Measurements from ENCODE around the gene ST6GALNAC5.

The ST6GALNAC5 gene

GRCh38 chr1:77064246-77064645 is 197.0 kb downstream of the ST6GALNAC5 start:
- H3K27me3 ChIP-seq (ENCODE audit: insufficient read depth, low read length): peaks cover 8% of the 10 kb centered on the region; the same call in 1 of the 2 replicates
- H3K4me1 ChIP-seq (ENCODE audit: control insufficient read depth, insufficient read depth, low read length, unreplicated experiment): no peaks in the 10 kb centered on the region
- H2AFZ ChIP-seq (ENCODE audit: low read length, unreplicated experiment): no peak overlapping the region
- H3K27ac ChIP-seq (ENCODE audit: low read depth, low read length): no peak overlapping the region
- no peak overlapping the region for H3K4me3 ChIP-seq (ENCODE audit: low read depth, low read length)
- H3K79me2 ChIP-seq (ENCODE audit: control insufficient read depth, insufficient read depth, low read length, unreplicated experiment): no peaks in the 10 kb centered on the region
- H3K36me3 ChIP-seq (ENCODE audit: insufficient read depth, low read length): no peaks in the 10 kb centered on the region

- Histone ChIP-seq H2AFZ (ENCODE audit: low read length, unreplicated experiment) (no peak overlapping the region), H3K4me1 (ENCODE audit: control insufficient read depth, insufficient read depth, low read length, unreplicated experiment) (no peaks in the 10 kb centered on the region), H3K27ac (ENCODE audit: low read depth, low read length) (no peak overlapping the region), H3K27me3 (ENCODE audit: insufficient read depth, low read length) (peaks cover 4% of the 10 kb centered on the region; the same call in 1 of the 2 replicates), H3K79me2 (ENCODE audit: control insufficient read depth, insufficient read depth, low read length, unreplicated experiment) (no peaks in the 10 kb centered on the region), H3K36me3 (ENCODE audit: insufficient read depth, low read length) (no peaks in the 10 kb centered on the region), H3K4me3 (ENCODE audit: low read depth, low read length) (no peak overlapping the region)
Measured at GRCh38 chr1:77065693-77066342, 198.5 kb downstream of the ST6GALNAC5 start.

GRCh38 chr1:77068013-77068412 is 200.7 kb downstream of the ST6GALNAC5 start:
- Histone ChIP-seq H3K27ac (ENCODE audit: low read depth, low read length) (no peak overlapping the region), H3K79me2 (ENCODE audit: control insufficient read depth, insufficient read depth, low read length, unreplicated experiment) (no peaks in the 10 kb centered on the region), H3K4me3 (ENCODE audit: low read depth, low read length) (no peak overlapping the region), H3K27me3 (ENCODE audit: insufficient read depth, low read length) (peaks cover 4% of the 10 kb centered on the region; the same call in 1 of the 2 replicates), H3K36me3 (ENCODE audit: insufficient read depth, low read length) (no peaks in the 10 kb centered on the region), H3K4me1 (ENCODE audit: control insufficient read depth, insufficient read depth, low read length, unreplicated experiment) (no peaks in the 10 kb centered on the region), H2AFZ (ENCODE audit: low read length, unreplicated experiment) (no peak overlapping the region)

DNA sequence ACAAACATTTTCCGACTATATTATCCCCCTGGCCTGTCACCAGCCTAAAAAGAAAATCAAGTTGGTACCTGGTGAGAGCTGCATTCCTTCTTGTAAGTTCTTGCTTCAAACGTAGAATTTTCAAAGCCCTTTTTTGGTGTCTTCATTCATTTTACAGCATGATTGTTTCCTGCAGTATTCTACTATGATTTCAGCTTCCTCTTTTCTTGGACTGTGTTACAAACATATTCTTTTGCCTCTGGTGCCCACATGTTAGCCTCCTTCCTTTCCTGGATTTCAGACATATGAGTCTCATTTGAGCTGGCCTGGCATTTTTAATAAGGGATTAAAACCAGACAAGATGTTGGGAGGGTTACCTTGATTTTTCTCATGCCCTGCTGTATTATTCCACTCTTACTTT is 209.5 kb downstream of the ST6GALNAC5 start:
- H3K4me3 ChIP-seq (ENCODE audit: low read depth, low read length): no peak overlapping the region
- no peaks in the 10 kb centered on the region for H3K79me2 ChIP-seq (ENCODE audit: control insufficient read depth, insufficient read depth, low read length, unreplicated experiment)
- no peak overlapping the region for H2AFZ ChIP-seq (ENCODE audit: low read length, unreplicated experiment)
- no peaks in the 10 kb centered on the region for H3K4me1 ChIP-seq (ENCODE audit: control insufficient read depth, insufficient read depth, low read length, unreplicated experiment)
- no peaks in the 10 kb centered on the region for H3K36me3 ChIP-seq (ENCODE audit: insufficient read depth, low read length)
- H3K27ac ChIP-seq (ENCODE audit: low read depth, low read length): no peak overlapping the region
- no peaks in the 10 kb centered on the region for H3K27me3 ChIP-seq (ENCODE audit: insufficient read depth, low read length)

DNA sequence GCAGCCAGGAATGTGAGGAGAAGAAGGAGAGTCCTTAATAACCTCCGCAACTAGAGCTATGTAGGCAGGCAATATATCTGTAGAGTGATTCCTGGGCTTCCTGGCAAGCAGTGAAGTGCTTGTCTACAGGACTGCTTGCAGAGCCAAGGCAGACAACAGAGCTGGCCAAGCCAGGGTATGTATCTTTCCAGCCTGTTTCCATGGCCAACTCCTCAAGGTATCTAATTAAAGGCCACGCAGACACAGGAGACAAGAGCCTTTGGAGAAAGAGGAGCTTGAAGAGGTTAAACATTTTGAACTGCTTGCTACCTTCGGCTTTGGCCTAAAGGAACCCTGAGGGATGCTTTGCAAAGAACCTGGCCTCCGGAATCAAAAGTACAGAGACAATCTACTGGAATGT is 214.6 kb downstream of the ST6GALNAC5 start:
- Histone ChIP-seq H3K36me3 (ENCODE audit: insufficient read depth, low read length) (no peaks in the 10 kb centered on the region), H2AFZ (ENCODE audit: low read length, unreplicated experiment) (no peak overlapping the region), H3K79me2 (ENCODE audit: control insufficient read depth, insufficient read depth, low read length, unreplicated experiment) (no peaks in the 10 kb centered on the region), H3K4me3 (ENCODE audit: low read depth, low read length) (no peak overlapping the region), H3K27me3 (ENCODE audit: insufficient read depth, low read length) (no peaks in the 10 kb centered on the region), H3K4me1 (ENCODE audit: control insufficient read depth, insufficient read depth, low read length, unreplicated experiment) (no peaks in the 10 kb centered on the region), H3K27ac (ENCODE audit: low read depth, low read length) (no peak overlapping the region)

GRCh38 chr1:77084457-77084856 is 217.2 kb downstream of the ST6GALNAC5 start:
- H3K4me1 ChIP-seq (ENCODE audit: control insufficient read depth, insufficient read depth, low read length, unreplicated experiment): no peaks in the 10 kb centered on the region
- H3K36me3 ChIP-seq (ENCODE audit: insufficient read depth, low read length): no peaks in the 10 kb centered on the region
- no peaks in the 10 kb centered on the region for H3K79me2 ChIP-seq (ENCODE audit: control insufficient read depth, insufficient read depth, low read length, unreplicated experiment)
- H3K27me3 ChIP-seq (ENCODE audit: insufficient read depth, low read length): no peaks in the 10 kb centered on the region
- no peak overlapping the region for H3K27ac ChIP-seq (ENCODE audit: low read depth, low read length)
- no peak overlapping the region for H3K4me3 ChIP-seq (ENCODE audit: low read depth, low read length)
- H2AFZ ChIP-seq (ENCODE audit: low read length, unreplicated experiment): no peak overlapping the region

DNA sequence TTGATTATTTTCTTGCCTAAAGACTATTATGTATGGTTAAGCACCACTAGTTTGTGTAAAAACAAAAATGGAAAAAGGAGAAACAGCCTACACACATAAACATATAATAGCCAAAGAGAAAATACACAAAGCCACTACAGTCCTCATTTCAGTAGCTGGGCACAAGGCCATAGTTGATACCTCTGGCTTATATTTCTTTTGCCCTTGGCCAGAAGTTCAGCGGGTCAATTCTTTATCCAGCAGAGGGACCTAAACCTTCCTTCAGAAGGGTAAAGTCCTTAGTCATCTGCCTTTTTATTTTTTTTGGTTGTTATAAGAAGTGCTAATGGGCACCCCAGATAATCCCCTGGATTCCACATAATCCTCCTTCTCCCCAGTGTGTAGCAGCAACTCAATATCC is 217.8 kb downstream of the ST6GALNAC5 start:
- H3K27me3 ChIP-seq (ENCODE audit: insufficient read depth, low read length): no peaks in the 10 kb centered on the region
- no peak overlapping the region for H3K4me3 ChIP-seq (ENCODE audit: low read depth, low read length)
- H2AFZ ChIP-seq (ENCODE audit: low read length, unreplicated experiment): no peak overlapping the region
- H3K27ac ChIP-seq (ENCODE audit: low read depth, low read length): no peak overlapping the region
- no peaks in the 10 kb centered on the region for H3K79me2 ChIP-seq (ENCODE audit: control insufficient read depth, insufficient read depth, low read length, unreplicated experiment)
- no peaks in the 10 kb centered on the region for H3K36me3 ChIP-seq (ENCODE audit: insufficient read depth, low read length)
- no peaks in the 10 kb centered on the region for H3K4me1 ChIP-seq (ENCODE audit: control insufficient read depth, insufficient read depth, low read length, unreplicated experiment)

DNA sequence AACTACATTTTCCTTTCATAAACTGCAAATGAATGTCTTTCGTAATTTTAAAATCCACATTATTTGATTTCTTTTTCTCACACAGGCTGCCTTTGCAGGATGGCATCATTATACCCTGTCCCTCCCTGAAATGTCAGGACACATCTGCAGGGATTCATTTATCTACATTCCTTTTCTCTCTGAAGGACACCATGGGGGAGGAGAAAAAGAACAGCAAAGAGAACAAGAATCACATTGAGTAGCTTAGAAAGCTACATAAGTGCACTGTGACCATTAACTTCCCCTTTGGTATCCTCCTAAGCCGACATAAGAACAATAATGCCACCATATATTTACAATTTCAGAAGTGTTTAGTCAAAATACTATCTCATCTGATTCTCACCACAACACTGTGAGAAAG is 222.5 kb downstream of the ST6GALNAC5 start:
- H2AFZ ChIP-seq (ENCODE audit: low read length, unreplicated experiment): no peak overlapping the region
- H3K4me3 ChIP-seq (ENCODE audit: low read depth, low read length): no peak overlapping the region
- no peaks in the 10 kb centered on the region for H3K79me2 ChIP-seq (ENCODE audit: control insufficient read depth, insufficient read depth, low read length, unreplicated experiment)
- no peaks in the 10 kb centered on the region for H3K27me3 ChIP-seq (ENCODE audit: insufficient read depth, low read length)
- no peaks in the 10 kb centered on the region for H3K36me3 ChIP-seq (ENCODE audit: insufficient read depth, low read length)
- no peak overlapping the region for H3K27ac ChIP-seq (ENCODE audit: low read depth, low read length)
- no peaks in the 10 kb centered on the region for H3K4me1 ChIP-seq (ENCODE audit: control insufficient read depth, insufficient read depth, low read length, unreplicated experiment)

DNA sequence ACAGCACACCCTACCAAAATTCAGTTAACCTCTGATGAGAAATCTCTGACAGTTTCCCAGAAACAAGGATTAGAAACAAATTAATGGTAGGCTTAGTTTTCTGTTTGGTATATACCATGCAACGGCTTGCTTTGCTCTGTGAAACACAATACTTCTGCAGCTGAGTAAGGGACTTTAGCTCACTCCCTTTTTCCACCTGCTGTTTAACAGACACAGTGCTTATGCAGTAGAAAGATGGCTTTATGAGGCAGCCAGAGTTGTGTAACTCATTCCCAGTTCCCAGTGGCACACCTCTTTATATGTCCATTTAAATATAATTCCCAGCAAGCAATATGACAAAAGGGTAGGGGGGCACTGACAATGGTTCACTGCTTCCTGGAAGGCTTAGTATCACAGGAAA is 228.0 kb downstream of the ST6GALNAC5 start:
- no peak overlapping the region for H2AFZ ChIP-seq (ENCODE audit: low read length, unreplicated experiment)

DNA sequence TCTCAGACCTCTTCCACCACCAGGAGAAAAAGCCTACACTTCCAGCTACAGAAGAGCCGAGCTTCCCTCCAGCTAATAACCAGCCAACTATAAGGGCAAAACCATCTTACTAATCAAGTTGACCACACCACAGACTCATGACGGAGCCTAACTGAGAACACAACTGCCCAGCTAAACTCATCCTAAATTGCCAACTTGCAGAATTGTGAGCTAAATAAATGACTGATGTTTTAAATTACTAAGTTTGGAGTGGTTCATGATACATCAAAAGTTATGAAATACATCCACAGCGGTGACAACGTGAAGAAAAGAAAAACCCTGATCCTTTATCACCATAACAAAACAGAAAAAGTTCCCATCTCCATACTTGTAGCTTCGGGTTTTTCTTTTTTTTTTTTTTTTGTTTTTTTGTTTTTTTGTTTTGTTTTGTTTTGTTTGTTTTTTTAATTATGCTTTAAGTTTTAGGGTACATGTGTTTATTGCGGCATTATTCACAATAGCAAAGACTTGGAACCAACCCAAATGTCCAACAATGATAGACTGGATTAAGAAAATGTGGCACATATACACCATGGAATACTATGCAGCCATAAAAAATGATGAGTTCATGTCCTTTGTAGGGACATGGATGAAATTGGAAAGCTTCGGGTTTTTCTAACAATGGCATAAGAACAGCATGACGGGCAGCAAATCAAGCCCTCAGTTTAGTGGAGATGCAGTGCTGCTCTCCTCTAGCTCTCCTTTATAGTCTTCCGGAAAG is 229.4 kb downstream of the ST6GALNAC5 start:
- no peak overlapping the region for H3K27ac ChIP-seq (ENCODE audit: low read depth, low read length)
- no peak overlapping the region for H3K4me3 ChIP-seq (ENCODE audit: low read depth, low read length)

More for the DNA sequence above, 228.0 kb downstream of the ST6GALNAC5 start:
- no peak overlapping the region for H3K27ac ChIP-seq (ENCODE audit: low read depth, low read length)
- H3K79me2 ChIP-seq (ENCODE audit: control insufficient read depth, insufficient read depth, low read length, unreplicated experiment): no peaks in the 10 kb centered on the region
- H3K36me3 ChIP-seq (ENCODE audit: insufficient read depth, low read length): no peaks in the 10 kb centered on the region
- H3K4me3 ChIP-seq (ENCODE audit: low read depth, low read length): no peak overlapping the region
- no peaks in the 10 kb centered on the region for H3K27me3 ChIP-seq (ENCODE audit: insufficient read depth, low read length)
- H3K4me1 ChIP-seq (ENCODE audit: control insufficient read depth, insufficient read depth, low read length, unreplicated experiment): no peaks in the 10 kb centered on the region

DNA sequence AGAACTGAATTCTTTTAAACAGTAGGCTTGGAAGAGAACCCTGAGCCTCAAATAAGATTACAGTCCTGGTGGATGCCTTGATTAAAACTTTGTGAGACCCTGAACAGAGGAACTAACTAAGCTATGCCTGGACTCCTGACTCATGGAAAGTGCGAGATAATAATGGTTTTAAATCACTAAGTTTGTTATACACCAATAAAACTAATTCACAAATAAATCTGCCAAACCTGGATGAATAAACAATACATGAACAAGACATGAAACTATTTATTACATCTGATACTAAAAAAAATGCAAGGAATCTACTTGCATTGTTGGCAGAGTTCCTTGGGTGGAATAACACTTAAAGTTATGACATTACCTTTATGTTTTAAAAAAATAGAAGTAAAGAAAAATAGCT is 233.6 kb downstream of the ST6GALNAC5 start:
- Histone ChIP-seq H3K27me3 (ENCODE audit: insufficient read depth, low read length) (no peaks in the 10 kb centered on the region), H2AFZ (ENCODE audit: low read length, unreplicated experiment) (no peak overlapping the region), H3K4me1 (ENCODE audit: control insufficient read depth, insufficient read depth, low read length, unreplicated experiment) (no peaks in the 10 kb centered on the region), H3K36me3 (ENCODE audit: insufficient read depth, low read length) (no peaks in the 10 kb centered on the region), H3K4me3 (ENCODE audit: low read depth, low read length) (no peak overlapping the region), H3K79me2 (ENCODE audit: control insufficient read depth, insufficient read depth, low read length, unreplicated experiment) (no peaks in the 10 kb centered on the region), H3K27ac (ENCODE audit: low read depth, low read length) (no peak overlapping the region)

More for the DNA sequence above, 229.4 kb downstream of the ST6GALNAC5 start:
- H3K36me3 ChIP-seq (ENCODE audit: insufficient read depth, low read length): no peaks in the 10 kb centered on the region
- H3K27me3 ChIP-seq (ENCODE audit: insufficient read depth, low read length): no peaks in the 10 kb centered on the region
- no peak overlapping the region for H2AFZ ChIP-seq (ENCODE audit: low read length, unreplicated experiment)
- no peaks in the 10 kb centered on the region for H3K79me2 ChIP-seq (ENCODE audit: control insufficient read depth, insufficient read depth, low read length, unreplicated experiment)
- no peaks in the 10 kb centered on the region for H3K4me1 ChIP-seq (ENCODE audit: control insufficient read depth, insufficient read depth, low read length, unreplicated experiment)
